T-helper 2 cell (primary cell): Measurements from ENCODE around the gene CFAP74.

Experiments
- DNase-seq, 5 experiments: peaks; one replicate each; pipeline versions ENCODE4 v3.0.0 to v3.0.0-alpha.2; 2012 to 2022

The CFAP74 gene

DNA sequence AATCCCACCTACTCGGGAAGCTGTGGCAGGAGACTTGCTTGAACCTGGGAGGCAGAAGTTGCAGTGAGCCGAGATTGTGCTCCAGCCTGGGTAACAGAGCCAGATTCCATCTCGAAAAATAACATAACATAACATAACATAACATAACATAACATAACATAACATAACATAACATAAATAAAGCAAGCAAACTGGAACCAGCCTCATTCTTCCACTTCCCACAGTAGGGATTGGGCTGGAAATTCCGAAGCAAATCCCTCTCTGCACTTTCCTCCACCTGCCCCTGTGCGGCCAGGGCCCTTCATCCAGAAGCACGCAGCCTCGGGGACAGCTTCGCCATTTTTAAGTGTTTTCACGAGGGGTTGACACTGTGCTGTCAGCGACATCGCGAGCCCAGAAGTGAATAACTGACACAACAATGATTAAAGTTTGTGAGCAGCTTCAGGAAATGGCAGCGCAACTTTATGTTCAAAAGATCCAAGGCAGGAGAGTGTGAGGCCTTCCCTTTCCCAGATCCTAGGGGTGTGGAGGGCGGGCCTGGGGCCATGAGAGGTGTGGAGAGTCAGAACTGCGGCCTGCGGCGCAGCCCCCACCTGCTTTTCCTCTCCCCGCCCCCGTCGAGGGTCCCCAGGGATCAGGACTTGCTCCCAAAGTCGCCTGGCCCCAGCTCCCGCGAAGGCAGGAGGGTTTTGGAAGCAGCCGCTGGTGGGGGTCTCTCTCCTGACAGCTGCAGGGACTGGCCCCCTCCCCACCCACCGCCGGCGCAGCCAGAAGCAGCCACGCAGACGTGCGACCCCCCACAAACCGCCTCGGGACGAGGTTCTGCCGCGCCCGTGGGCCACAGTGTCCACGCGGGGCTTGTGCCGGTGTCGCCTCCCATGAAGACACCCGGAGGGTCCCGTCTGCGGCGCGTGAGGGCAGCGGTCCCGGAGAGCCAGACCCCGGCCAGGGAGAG lies 14.9 kb upstream of the CFAP74 start:
- no peak for DNase-seq

DNA sequence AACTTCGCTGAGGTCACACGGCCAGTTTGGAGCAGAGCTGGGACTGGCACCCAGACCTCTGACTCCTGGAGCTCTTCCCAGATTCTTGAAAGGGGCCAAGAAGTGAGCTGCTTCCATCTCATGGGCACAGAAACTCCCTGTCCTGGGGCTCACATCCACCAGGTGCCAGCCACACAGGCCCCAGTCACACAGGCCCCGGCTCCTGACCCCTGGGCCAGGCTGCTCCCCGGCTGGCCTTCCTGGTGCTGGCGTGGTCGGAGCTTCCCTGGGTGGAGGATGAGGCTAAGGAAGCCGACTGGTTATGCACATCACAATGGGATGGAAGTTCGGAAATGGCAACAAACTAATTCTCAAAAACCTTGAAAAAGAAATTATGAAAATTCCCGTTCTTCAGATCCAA lies 12.5 kb upstream of the CFAP74 start:
- DNase-seq: no peak

DNA sequence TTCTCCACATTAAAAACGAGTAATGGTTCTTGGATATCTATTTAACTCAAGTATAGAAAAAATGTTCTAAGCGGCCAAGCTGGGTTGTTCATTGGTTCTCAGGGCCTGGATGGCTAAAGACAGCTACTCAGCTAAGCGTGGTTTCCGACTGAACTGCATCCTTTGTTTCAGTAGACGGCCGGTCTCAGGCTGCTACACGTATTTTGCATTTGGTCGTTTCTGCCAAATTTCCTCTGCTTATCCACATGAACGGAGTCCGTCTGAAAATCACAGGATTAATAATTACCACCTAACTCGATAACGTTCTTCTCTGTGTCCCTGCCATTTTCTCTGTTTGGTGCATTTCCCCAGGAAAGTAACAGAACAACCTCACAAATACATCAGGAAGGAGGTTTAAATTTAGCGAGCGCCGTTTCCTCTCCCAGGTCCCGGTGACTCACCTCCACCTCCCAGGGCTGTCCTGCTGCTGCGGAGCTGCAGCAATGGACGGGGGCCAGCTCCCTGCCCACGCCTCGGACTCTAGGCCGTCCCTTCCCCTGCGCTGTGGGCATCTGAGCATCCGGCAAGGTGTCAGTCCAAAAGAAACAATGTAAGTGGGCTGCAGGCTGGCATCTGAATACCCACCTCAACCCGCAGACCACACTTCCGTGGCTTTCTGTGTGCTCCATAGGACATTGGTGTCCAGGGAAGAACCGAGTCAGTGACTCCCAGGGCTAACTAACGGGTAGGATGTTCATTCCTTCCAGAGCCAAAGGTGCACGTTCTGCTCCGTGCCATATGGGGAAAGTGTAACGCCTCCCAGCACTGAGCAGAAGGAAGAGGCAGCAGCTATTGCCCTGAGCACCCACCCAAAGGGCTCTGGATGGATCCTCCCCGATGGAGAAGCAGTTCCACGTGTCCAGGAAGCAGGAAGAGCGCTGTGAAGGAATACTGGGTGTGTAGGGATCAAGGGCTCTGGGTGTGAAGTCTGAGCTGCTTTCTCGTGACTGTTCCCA lies 11.5 kb upstream of the CFAP74 start:
- DNase-seq: no peak

DNA sequence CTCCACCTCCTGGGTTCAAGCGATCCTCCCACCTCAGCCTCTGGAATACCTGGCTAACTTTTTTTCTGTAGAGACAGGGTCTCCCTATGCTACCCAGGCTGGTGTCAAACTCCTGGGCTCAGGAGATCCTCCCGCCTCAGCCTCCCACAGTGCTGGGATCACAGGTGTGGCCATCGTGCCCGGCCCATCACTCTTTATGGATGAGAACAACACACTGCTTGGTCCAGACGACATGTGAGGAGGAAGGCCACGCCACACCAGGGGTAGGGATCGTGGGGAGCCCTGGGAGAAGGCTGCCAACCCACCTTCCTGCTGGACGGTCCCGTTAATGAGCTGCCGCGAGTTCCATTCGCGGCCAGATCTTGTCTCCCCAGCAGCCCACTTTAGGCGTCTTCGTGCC lies 10.6 kb upstream of the CFAP74 start:
- DNase-seq: no peak

DNA sequence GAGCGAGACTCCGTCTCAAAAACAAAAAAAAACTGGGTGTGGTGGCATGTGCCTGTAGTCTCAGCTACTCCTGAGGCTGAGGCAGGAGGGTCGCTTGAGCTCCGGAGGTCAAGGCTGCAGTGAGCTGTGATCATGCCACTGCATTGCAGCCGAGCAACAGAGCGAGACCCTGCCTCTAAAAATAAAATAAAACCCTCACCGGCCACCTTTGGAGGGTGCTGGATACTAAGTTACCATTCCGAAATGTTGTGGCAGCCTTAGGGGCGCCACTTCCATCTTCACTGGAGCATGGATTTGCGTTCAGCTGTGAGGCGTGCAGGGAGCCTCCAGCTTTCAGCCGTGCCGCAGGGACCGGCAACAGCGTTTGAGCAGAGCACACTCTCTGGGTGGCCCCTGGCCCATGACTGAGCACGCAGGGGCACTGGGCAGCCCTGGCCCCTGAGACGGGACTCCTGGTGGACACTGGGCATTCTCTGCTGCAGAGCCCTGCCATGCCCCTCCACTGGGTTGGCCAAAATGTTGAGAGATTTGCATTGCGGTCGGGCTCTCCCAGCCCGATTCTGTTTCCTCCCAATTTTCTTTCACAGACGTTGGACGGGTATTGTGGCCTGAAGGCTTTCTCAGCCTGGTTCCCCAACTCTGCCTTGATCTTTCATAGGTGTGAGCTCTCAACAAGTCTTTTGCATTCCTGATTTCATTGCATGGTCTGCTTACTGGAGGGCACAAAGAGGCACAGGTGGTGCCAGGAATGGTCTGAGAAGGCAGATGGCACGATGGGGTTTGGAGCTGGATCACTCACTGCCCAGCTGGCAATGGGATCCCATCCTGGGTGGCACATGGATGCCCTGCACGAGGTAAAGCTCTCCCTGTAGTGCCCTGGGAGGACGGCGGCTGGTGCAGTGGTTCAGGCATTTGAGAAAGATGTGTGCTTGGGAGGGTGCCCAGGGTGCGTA lies 5.8 kb upstream of the CFAP74 start:
- DNase-seq: no peak

DNA sequence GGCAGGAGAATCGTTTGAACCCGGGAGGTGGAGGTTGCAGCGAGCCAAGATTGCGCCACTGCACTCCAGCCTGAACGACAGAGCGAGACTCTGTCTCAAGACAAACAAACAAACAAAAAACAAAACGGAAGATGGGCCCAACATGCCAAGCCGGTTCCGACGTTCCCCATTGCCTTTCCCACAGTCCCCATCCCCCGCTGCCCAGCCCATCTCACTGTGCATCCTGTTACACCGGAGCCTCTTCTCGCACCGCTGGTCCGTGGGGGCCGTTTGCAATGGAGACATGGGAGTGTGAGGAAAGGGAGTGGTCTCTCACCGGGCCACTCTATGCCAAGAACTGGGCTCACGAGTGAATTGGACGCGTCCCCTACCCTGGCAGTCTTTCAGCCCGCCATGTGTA lies 1.3 kb upstream of the CFAP74 start:
- DNase-seq: no peak

DNA sequence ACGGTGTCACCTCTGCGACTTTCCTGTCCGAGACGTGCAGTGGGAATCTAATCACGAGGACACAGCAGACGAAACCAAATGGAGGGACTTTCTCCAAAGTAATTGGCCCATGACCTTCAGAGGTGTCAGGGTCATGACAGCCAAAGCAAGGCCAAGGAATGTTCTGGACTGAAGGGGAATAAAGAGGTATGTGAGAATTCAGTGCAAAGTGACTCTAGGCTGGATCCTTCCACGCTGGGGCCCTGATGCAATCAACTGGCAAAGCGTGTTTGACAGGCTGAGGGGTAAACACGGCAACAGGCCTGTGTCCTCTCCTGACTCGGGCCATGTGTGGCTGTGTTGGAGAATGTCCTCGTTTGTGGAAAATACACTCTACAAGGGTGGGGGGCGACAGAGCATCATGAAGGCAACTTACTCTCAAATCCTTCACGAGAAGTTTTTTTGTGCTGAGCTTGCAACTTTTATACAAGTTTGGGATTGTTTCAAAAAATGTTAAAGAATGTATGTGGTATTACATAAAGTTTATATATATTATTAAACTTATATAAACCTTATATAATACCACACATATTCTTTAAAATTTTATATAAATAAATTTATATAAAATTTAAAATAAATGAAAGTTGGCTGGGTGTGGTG lies 1.7 kb downstream of the CFAP74 start:
- DNase-seq: no peak

DNA sequence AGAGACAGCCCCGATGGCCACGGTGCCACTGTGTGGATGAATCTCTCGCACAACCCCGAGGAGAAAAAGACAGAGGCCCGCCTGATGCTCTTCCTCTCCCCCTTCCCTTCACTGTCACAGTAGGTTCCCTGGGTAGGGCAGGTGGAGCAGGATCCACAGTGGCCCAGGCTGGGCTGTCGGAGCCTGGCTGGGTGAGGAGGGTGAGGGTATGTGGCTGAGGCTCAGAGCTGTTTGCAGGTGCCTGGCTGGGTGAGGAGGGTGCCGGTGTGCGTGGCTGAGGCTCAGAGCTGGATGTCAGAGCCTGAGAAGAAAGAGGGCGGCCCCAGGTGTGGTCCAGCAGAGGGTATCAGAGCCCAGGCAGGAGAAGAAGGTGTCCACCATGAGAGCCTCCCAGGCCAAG lies 2.7 kb downstream of the CFAP74 start:
- DNase-seq: no peak

DNA sequence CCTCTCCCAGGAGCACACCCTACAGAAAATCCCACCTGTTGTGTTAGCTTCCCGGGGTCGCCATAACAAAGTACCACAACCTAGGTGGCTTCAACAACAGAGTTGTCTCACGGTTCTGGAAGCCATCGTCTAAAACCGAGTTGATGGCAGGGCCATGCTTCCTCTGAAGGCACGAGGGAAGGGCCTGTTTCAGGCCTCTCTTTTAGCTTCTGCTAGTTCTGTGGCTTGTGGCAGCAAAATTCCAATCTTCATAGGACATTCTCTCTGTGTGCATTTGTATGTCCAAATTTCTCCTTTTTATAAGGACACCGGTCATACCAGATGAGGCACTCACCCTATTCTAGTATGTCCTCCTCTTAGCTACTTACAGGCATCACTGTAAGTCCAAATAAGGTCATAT lies 3.2 kb downstream of the CFAP74 start:
- DNase-seq: no peak

DNA sequence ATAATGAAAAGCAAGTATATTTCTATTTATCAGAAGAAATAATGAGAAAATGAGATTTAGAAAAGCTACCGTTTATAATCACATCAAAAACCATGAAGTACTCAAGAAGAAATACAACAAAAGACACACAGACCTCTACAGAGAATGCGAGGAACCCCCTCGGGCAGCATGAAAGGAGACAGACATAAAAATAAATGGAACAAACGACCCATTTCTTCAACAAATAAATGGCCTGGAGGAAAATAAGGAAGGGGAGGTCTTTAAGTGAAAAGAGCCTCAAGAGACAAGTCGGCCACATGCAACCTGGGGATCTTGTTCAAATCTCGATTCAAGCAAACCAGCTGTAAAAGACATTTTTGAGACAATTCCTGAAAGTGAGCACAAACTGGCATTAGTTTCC lies 6.0 kb downstream of the CFAP74 start:
- no peak for DNase-seq

DNA sequence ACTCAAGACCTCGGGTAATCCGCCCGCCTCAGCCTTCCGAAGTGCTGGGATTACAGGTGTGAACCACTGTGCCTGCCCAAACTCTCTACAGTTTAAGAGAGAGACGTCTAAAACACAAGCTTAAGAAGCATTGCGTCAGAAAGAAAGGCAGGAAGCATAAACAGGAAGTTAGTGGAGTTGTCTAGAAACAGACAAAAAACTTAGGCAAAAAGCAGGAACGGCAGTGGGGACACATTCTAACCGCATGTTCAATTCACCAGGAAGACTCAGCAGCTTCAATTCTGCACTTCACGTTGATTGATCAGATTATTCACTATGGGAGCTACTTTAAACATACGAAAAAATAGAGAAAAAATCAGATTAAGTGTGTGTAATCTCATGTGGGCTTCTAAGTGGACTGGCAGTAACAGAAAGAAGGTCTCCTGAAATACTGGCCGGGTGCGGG lies 7.4 kb downstream of the CFAP74 start:
- DNase-seq: no peak

DNA sequence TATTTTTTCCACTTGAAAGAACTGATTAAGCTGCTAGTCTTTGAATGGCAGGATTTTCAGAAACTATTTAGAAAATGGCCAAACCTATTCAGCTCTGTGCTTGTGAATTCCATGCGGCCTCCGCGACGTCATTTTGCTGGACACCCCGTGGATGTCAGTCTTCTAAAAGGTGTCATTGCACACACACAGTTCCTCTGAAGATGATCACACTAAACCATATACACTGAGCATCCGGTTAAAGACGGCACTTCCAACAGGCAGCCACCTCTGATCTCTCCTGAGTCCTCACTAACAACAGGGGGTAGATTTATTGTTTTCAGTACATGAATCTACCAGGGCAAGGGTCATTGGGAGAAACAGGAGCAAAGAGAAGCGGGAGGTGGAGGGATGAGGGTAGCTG lies 9.1 kb downstream of the CFAP74 start:
- DNase-seq: no peak

DNA sequence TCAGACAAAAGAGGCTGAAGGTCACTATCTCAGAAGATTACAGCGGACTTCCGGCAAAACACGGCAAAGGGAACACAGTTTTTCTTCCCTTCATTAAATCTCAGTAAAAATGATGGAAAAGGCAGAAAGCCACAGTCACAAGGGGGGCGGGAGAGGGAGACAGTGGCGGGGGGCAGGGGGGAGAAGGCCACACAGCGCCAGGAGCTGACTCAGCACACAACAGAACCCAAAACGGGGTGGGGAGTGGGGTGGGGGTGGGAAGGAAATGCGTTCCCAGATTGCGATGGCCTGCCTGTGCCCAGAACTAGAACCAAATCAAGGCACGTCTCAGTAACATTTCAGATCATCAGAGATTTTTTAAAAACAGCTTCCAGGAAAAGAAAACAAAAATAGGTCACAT lies 13.4 kb downstream of the CFAP74 start:
- no peak for DNase-seq

DNA sequence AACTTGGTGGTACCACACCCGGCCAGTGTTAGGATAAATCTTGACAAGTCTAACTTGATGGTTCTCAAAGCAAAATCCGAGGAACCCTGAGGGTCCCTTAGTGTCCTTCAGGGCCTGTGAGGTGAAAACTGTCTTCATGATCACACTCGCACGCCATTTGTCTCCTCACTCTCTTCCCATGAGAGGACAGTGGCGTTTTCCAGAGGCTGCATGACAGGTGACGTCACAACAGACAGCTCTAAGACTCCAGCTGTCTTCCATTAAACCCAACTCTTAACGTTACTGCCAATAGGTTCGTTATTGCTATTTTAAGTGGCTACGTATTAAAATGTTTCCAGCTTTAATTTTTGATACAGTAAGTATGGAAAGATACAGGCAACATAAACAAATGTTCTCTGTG lies 13.8 kb downstream of the CFAP74 start:
- DNase-seq: no peak

DNA sequence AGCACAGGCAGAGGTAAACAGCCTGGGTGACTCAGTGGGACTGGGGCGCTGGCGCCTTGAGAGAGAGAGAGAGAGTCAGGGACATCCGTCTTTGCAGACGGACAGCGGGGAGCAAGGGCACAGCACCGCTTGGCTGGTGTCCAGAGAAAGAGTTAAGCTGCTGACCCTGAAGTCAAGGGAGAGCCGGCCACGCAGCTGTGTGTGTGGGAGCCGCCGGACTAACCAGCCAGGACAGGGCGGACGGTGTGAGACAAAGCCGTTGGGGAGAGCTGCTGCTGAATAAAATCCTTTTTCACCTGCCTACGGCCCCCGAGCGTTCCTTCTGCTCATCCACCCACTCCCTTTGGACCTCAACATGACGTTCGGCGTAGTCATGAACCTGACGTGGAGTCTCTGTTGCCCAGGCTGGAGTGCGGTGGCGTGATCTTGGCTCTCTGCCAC lies 14.5 kb downstream of the CFAP74 start:
- DNase-seq: no peak

DNA sequence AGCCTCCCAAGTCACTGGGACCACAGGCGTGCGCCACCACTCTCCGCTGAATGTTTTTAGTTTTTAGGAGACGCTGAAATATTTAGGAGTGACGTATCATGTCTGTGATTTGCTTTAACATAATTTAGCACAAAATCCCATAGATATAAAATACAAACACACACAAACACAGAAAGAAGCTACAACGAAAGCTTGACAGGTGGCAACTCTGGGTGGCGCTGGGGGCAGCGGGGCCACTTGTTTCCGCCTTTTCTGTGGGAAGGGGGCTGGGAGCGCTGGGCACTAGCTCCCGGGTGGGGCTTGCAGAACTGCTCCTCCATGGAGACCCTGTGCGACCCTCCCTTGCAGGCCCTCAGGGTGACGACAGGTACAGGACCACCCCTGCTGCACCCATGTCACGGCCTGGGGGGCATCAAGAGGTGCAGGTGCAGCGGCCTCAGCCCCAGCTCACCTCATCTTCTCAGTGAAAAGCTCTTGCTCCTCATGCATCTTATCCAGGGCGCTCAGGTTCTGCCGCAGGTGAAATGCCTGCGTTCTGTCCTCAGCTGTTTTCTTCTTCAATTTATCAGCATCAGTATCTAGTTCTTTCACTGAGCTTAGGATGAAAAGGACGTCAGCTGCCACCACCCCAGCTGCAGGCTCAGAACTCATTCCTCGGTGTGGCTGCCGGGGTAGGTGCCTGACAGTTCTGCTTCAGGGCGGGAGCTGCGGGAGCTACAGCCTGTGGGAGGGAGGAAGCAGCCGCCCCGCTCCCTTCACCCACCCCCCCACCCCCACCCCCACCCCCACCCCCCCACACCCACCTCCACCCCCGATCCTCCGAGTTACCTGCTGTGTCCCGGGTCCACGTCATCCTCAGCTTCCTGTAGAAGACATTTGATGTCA lies 15.3 kb downstream of the CFAP74 start:
- no peak for DNase-seq

DNA sequence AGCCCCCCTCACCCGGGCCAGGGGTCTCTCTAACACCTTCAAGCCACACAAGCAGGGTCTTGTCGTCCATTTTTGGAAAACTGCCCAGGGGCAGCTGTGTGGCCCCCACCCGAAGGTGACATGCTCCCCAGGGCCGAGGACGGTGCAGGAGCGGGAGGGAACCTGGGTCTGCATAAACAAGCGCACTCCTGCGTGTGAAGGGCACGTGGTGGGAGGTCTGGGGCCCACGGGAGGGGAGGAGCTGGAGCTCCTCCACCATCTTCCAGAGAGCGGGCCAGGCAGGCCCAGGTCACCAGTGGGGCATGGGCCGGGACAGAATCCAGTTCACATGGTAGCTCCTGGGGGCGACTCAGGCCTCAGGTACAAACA lies 16.5 kb downstream of the CFAP74 start:
- DNase-seq: no peak

DNA sequence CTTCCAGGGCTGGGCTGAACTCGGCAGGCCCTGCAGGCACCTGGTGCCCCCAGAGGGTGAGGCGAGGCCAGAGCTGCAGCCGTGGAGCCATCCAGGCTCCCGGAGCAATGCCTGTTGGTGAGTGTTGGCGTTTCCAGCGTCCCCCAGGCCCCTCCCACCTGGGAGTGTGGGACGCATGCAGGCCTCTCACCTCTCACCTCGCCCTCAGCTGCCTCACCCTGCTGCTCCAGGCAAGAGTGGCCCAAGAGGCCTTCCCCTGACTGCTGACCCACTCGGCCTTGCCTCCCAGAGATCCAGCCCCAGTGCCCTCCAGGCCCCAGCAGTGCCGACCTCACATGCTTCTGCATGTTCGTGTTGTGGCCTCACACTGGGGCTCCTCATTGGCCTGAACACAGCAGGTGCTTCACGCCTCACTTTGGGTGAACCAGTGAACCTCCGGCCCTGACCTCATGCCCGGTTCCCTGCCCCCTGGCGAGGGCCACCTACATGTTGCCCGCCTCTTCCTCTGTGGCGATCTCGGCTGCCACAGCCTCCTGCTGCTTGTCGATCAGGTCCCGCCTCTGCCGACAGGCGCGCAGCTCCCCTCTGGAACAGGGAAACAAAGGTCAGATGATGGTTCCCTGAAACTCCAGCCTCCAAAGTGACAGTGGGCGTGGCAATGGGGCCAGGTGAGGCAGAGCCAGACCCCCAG lies 17.0 kb downstream of the CFAP74 start:
- no peak for DNase-seq

DNA sequence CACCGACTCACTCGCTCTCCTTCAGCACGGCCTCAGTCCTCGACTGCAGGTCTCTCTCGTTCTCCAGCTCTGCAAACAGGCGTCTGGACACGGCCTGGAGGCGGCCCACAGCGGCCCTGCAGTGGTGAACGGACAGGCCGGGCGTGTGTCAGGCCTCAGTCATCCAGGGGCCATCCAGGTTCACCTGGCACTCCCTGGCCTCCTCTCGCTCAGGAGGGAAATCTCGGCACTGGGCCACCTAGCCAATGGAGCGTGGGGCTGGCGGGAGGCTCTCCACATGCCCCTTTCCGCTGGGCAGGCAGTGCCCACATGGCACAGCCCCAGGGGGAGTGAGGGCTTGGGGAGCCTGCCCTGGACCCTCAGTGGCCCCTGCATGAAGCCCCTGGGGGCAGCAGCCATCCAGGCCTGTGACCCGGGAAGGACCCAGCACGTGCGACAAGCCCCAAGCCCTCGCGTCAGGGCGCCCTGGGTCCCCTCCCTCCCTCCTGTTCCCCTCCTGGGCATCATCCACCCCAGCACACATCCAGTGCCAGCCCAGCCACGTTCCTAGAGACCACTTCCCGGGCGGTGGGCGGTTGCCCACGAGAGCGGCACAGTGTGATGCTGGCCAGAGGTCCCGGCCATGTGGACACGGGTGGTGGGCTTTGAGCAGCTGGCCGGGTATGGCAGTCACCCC lies 18.1 kb downstream of the CFAP74 start:
- no peak for DNase-seq
